GM18951 (cell line): ENCODE data around the gene PIGK.

ENCODE experiments used
- POLR2A ChIP-seq: IDR thresholded peaks from 4 replicates; pipeline ENCODE4 v1.6.1; 2011; ENCODE audit warnings: mild to moderate bottlenecking; ENCODE audit not compliant: insufficient read length, insufficient read depth; ENCODE audit errors: extremely low read depth
- in situ Hi-C: fragments of 300-500 bp; cut with MboI; formaldehyde crosslinking; loops from one replicate; pipeline ENCODE4 v1.12.0; 2022; ENCODE audit warnings: low sequenced_read_pairs, mixed read lengths, inconsistent platforms; ENCODE audit not compliant: unreplicated experiment

The PIGK gene

DNA sequence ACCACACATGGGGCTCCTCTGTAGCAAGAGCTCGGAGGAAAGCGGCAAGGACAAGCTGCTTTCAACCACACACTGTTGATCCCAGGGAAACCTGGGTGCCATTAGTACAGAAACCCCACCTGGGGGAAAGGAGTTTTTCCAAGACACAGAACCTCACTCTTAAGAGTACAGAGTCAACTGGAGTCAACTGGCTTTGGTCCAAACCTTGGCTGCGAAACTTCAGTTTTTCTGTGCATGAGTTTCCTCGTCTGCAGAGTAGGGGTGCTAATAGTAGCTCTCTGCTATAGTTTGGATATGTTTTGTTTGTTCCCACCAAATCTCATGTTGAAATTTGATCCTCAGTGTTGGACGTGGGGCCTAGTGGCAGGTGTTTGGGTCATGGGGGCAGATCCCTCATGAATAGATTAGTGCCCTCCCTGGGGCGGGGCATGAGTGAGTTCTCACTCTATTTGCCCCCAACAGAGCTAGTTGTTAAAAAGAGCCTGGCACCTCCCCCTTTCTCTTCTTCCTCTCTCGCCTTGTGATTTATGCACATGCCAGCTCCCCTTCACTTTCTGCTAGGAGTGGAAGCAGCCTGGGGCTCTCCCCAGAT lies 161.1 kb downstream of the PIGK start:
- no peak for TF ChIP-seq POLR2A
- in situ Hi-C loops: no loop called here

DNA sequence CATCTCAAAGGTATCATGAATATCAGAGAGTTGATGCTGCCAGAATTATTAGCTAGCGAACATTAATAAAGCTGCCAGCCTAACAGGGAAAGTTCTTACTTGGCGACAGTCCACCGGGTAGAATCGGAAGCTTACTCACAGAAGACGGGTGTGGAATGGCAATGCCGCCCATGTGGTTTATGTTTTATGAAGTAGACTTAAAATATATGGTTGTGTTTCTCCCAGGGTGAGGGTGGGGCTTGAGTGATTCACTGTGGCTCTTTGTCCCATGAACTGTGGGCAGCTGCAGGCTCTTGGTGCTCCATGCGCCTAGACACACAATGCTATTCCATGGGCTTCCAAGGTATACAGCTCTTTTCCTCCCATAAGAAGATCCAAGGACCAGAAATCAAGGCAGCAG lies 162.7 kb downstream of the PIGK start:
- no peak for TF ChIP-seq POLR2A
- in situ Hi-C loops: no loop called here

DNA sequence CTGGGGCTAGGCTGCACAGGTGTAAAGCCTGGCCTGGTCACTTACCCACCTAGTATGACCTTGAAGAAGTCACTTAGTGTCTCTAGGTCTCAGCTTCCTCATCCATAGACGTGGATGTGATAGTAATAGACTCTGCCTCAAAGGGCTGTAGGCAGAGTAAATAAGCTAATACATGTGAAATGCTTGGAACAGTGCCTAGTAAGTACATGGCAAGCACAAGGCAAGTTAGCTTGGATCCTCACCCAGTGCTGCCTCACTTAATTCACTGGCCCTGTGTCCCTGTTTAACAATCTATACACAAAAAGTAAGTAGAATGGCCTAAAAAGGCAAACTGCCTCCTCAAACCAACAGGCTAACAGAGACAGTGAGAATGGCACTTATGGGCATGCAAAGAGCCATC lies 167.8 kb downstream of the PIGK start:
- in situ Hi-C loops: no loop called here
- TF ChIP-seq POLR2A: no peak

DNA sequence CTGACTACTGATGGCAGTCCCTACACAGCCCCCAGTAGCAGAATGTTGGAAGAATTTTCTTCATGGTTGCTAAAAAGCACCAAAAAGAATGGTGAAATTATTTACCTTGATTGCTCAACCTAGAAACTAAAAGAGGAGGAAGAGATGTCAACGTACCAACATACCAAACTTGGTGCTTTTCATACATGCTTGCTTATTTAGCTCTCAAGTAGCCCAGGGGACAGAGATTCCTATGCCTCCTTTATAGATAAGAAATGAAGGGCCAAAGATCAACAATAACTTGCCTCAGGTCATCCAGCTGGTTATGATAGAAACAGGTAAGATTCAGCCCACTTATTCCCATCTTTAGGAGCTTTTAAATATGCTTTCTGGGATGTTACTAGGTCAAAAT lies 170.6 kb downstream of the PIGK start:
- no peak for TF ChIP-seq POLR2A
- in situ Hi-C loops: no loop called here

DNA sequence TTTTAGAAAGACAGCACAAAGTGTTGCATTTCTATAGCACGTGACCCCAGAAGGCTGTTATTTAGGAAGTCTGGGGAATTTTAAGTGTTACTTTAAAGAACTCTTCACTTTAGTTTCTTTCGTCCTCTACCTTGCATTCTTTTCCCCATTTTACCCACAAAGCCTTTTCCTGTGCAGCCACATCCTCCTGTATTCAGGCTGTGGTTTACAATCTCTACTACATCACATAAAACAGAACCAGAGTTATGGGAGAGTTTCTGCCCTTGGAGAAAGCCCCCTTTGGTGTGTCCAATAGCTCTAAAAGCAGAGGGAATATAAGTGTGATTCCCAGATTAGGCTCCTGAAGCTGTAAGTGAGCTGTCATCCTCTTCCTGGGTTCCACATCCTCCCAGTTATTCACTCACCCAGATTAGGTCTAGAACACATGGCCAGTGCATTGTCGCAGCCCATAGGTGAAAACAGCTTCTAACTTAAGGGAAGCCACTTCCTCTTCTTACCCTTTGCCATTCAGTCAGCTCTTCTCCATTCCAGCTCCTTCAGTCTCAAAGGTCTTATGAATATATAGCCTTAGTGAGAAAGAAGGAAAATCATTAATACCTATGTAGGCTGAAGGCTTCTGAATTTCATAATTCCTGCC lies 171.1 kb downstream of the PIGK start:
- in situ Hi-C loops: no loop called here
- TF ChIP-seq POLR2A: no peak

DNA sequence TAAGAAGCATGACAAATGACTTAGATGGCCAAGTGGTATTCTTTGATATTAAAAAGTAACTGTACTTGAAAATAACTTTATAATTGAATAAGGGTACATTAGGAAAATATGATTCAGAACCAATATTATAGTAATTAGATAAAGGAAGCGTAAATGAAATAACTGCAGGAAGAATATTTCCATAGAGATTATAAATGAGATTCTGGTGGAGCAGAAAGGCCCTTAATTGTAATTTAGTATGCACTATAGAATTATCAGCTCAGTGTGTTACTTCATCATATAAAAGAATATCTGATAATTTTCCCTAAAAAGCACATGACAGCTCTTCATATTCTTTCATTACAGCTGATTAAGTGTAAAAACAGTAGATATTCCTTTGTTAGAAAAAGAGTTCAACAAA lies 171.7 kb downstream of the PIGK start:
- in situ Hi-C loops: no loop called here
- no peak for TF ChIP-seq POLR2A

DNA sequence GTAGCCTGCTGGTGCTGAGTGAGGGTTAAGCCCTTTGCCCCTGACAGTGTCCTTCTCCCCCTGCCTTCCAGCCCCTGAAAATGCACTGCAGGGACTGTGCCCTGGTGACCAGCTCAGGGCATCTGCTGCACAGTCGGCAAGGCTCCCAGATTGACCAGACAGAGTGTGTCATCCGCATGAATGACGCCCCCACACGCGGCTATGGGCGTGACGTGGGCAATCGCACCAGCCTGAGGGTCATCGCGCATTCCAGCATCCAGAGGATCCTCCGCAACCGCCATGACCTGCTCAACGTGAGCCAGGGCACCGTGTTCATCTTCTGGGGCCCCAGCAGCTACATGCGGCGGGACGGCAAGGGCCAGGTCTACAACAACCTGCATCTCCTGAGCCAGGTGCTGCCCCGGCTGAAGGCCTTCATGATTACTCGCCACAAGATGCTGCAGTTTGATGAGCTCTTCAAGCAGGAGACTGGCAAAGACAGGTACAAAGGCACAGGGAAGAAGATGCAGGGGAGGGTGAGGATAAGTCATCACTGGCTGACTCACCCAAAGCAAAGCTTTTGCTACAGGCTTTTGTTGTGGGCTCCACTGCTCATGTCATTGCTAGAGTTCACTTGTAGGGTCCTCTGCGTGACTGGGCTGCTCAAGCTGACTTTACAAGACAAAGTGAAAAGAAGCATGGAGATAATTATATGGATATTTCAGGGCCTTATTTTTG lies 174.9 kb downstream of the PIGK start:
- in situ Hi-C loops: no loop called here
- no peak for TF ChIP-seq POLR2A

DNA sequence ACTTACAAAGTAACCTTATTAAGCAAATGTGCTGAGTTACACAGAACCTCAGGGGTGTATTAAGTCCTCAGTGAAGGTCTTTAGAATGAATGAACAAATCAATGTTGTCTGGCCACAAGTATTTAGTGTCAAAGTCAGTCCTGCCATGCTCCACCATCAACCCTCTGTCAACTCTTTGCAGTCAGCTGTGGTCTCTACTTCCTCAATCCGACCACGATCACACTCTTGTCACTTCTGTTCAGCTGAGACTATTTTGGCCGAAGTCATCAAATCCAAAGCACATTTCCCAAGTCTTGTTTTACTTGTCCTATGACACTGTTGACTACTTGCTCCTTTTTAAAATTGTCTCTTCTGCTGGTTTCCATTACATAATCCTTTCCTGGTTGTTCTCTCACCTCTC lies 178.4 kb downstream of the PIGK start:
- no peak for TF ChIP-seq POLR2A
- in situ Hi-C loops: no loop called here

DNA sequence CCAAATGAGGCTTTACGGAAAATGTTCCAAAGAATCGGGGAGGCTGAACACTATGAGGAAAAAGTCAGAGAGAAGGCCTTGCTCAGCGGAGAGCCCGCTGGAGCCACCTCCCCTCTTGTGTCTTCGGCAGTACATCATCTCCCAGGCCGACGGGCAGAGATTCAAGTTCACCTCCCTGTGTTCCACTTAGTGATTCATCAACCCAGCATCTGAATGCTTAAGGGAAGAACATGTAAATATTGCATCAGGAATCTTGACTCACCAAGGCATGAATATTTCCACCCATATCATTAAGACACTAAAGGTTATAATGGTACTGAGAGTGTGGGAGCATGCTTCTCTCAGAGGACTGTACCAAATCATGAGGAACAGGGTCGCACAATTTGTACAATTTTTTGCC lies 179.5 kb downstream of the PIGK start:
- TF ChIP-seq POLR2A: no peak
- in situ Hi-C loops: no loop called here

DNA sequence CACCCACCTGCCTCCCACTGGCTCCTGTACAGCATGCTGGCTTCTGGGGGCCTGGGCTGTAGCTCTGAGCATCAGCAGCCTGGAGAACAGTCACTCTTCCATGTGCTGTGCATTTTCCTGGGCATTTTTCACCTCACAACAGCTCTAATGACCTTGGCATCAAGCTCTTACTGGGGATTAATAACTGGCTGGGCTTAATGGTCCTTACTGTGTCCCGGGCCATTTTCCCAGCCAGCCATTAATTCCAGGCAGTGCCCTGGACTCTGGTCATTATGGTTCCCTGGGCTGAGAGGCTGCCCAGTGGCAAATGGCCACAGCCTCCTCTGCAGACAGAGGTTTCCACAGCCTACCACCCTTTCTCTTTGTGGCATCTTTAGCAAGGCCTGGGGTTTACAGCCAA lies 180.1 kb downstream of the PIGK start:
- no peak for TF ChIP-seq POLR2A
- in situ Hi-C loops: no loop called here
